Mesothelial cell of epicardium (in vitro differentiated cells): ENCODE measurements around the gene QKI. TPM values are rescaled to one million over a fixed set of nuclear protein-coding genes. Genes with fewer than 3 reads are reported as not detected.

ENCODE experiments used
- DNase-seq, 2 experiments: peaks; one replicate each; pipeline ENCODE4 v3.0.0; 2021; ENCODE audit warnings: low spot score in 2 of 2; ENCODE audit not compliant: unreplicated experiment in 2 of 2
- H3K27ac Mint-ChIP-seq: 2 replicates; pipeline ENCODE4 v1.8.0; 2021; ENCODE audit warnings: mixed read lengths
- H3K27me3 Mint-ChIP-seq: 2 replicates; pipeline ENCODE4 v1.8.0; 2021; ENCODE audit warnings: low read depth, mixed read lengths
- H3K36me3 Mint-ChIP-seq: 2 replicates; pipeline ENCODE4 v1.8.0; 2021; ENCODE audit warnings: mixed read lengths
- H3K4me1 Mint-ChIP-seq: 2 replicates; pipeline ENCODE4 v1.8.0; 2021; ENCODE audit warnings: mixed read lengths
- H3K4me3 Mint-ChIP-seq: 2 replicates; pipeline ENCODE4 v1.8.0; 2021; ENCODE audit warnings: mild to moderate bottlenecking, moderate library complexity, mixed read lengths
- H3K9me3 Mint-ChIP-seq: 2 replicates; pipeline ENCODE4 v1.8.0; 2021; ENCODE audit warnings: mixed read lengths
- CTCF ChIP-seq: fragments of 200-600 bp; sonication (generic); IDR thresholded peaks from one replicate; pipeline ENCODE4 v1.5.0; 2021; ENCODE audit warnings: antibody characterized with exemption; ENCODE audit not compliant: unreplicated experiment
- total RNA-seq: library from RNA; stranded (reverse); gene quantifications from 3 replicates; pipeline ENCODE4 v1.2.1, GENCODE V29; 2021

Gene QKI
- total RNA-seq, 1 donor from 2014 or later, result 133 TPM

DNA sequence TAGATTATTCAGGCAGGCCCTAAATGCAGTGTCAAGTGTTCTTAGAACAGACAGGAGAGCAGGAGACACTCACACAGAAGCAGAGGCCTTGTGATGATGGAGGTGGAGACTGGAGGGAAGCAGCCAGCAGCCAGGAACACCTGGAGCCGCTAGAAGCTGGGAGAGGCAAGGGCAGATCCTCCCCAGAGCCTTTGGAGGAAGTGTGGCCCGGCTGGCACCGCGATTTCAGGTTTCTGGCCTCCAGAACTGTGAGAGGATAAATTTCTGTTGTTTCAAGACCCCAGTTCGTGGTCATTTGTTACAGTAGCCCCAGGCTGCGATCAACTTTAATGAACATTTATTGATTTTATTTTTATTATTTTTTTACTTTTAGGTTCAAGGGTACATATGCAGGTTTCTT is 203.0 kb downstream of the QKI start:
- Mint-ChIP-seq H3K36me3 (no peaks in the 10 kb centered on the region), H3K27ac (no peak overlapping the region), H3K27me3 (no peaks in the 10 kb centered on the region), H3K4me3 (no peak overlapping the region), H3K4me1 (no peaks in the 10 kb centered on the region), H3K9me3 (peaks cover 12% of the 10 kb centered on the region)
- DNase-seq, result no peak
- TF ChIP-seq CTCF, result no peak

DNA sequence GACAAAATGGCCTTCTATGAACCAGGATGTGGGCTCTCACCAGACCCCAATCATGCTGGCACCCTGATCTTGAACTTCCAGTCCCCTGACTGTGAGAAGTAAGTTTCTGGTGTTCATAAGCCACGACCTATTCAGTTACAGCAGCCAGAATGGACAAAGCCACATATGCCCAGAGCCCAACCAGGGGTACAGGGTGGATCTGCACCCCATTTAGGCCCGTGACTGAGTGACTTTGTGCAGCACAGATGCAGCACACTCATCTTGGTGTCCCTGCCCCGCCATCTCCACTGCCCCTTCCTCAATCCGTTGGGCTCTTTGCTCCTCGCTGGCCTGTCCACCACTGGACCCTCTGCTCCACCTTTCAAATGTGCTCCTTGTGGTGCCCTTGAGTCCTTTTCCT is 205.6 kb downstream of the QKI start:
- no peak overlapping the region for H3K27ac Mint-ChIP-seq
- DNase-seq, result no peak

GRCh38 chr6:163620670-163621330 is 206.3 kb downstream of the QKI start:
- Mint-ChIP-seq H3K36me3 (no peaks in the 10 kb centered on the region), H3K4me3 (no peak overlapping the region), H3K27ac (no peak overlapping the region), H3K4me1 (no peaks in the 10 kb centered on the region), H3K27me3 (no peaks in the 10 kb centered on the region), H3K9me3 (peaks cover 12% of the 10 kb centered on the region)
- TF ChIP-seq CTCF, result no peak
- no peak for DNase-seq

More for the DNA sequence above, 205.6 kb downstream of the QKI start:
- Mint-ChIP-seq H3K36me3 (no peaks in the 10 kb centered on the region), H3K9me3 (peaks cover 12% of the 10 kb centered on the region), H3K27me3 (no peaks in the 10 kb centered on the region), H3K4me3 (no peak overlapping the region), H3K4me1 (no peaks in the 10 kb centered on the region)
- TF ChIP-seq CTCF, result no peak

DNA sequence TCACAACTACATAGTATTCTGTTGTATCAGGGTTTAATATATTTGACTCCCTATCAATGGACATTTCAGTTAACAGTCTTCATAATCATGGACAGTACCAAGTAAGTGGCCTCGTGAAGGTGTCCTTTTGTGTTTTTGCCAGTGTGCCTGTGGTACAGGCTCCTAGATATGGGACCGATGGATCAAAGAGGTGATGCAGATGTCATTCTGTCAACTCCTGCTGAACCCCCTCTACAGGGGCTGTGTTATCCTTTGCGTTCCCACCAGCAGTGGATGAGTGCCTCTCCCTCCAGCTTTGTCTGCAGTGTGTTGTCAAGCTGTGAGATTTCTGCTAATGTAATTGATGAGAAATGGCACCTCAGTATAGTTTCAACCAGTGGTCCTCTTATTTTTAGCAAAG is 210.7 kb downstream of the QKI start:
- no peaks in the 10 kb centered on the region for H3K4me1 Mint-ChIP-seq
- H3K27ac Mint-ChIP-seq, result no peak overlapping the region
- no peak overlapping the region for H3K4me3 Mint-ChIP-seq

DNA sequence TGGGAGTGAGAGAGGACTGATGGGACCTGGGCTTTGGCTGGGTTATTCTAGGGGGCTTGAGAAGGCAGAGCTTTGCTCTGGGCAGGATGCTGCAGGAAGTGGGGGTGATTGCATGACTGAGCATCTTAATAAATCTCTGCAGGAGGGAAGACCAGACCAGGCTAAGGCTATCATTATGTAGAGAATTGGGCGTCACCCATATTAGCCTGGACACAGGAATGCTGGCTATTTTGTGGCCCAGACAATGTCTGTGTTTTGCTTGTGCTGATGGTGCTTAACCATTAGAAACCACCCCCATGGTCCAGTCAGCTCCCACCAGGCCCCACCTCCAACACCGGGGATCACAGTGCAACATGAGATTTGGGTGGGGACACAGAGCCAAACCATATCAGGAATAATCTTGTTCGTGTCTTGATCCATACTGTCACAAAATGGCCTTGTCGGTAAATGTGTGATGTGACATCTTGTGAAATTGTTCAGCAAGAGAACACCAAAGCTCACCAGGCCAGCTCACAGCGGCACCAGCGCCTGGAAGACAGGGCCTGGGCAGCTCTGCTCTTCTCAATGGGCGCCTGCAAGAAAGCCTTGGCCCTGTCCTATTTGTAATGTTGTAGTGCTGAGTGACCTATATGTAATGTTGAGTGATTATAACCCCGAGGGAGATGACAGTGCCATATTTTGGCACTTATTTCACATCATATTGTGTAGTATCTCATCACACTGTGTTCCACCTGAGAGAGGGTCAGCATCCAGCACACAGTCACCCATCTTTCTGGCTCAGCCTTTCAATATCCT is 211.8 kb downstream of the QKI start:
- no peak for DNase-seq
- Mint-ChIP-seq H3K27ac (no peak overlapping the region), H3K36me3 (no peaks in the 10 kb centered on the region), H3K27me3 (no peaks in the 10 kb centered on the region), H3K4me3 (no peak overlapping the region), H3K9me3 (peaks cover 15% of the 10 kb centered on the region), H3K4me1 (no peaks in the 10 kb centered on the region)
- TF ChIP-seq CTCF, result no peak

More for the DNA sequence above, 210.7 kb downstream of the QKI start:
- TF ChIP-seq CTCF, result no peak
- Mint-ChIP-seq H3K9me3 (peaks cover 15% of the 10 kb centered on the region), H3K36me3 (no peaks in the 10 kb centered on the region), H3K27me3 (no peaks in the 10 kb centered on the region)
- no peak for DNase-seq
